Activated gamma-delta T cell treated with Interleukin-2 at 50 U/mL for 16 hours (primary cell): ENCODE measurements around the gene GBF1.

ENCODE experiments used
- DNase-seq: peaks from one replicate; pipeline ENCODE4 v3.0.0-alpha.2; 2020

GBF1 gene

GRCh38 chr10:102429468-102429867, 184.1 kb downstream of the GBF1 start:
- DNase-seq: no peak

GRCh38 chr10:102431452-102432124, 186.3 kb downstream of the GBF1 start:
- DNase-seq: no peak
